GM21786 (cell line): ENCODE results near the gene KIRREL2.

Experiments used
- ATAC-seq: cut with Tn5 transposase; IDR thresholded peaks from one replicate; pipeline ENCODE4 v1.9.1; 2021; ENCODE audit not compliant: unreplicated experiment

KIRREL2 gene

GRCh38 chr19:35913589-35913988 is 56.9 kb downstream of the KIRREL2 start:
- no peak for ATAC-seq

DNA sequence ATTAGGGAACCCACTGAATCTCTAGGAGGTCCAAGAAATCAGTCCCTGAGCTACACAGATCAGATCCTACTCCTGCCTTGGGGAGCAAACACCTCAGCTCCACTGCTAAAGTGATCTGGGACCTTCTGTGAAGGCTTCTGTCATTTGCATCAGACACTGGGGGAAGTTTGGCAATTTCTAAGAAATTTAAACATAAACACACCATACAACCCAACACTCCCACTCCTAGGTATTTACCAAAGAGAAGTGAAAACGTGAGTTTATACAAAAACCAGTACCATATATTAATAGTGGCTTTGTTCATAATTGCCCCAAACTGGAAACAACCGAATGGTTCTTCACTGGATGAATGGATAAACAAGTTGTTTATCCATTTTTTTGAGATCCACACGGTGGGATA is 58.7 kb downstream of the KIRREL2 start:
- ATAC-seq = no peak
